Skin epidermis (tissue), 12 donors: Measurements from ENCODE around the gene ZRANB3.
"Not testable (repeated sequence)": the region's sequence is repeated elsewhere in the genome, so short reads cannot be mapped to it uniquely, and the experiment has no call there.

ENCODE experiments used
- H3K27ac ChIP-seq, 21 experiments: fragments of 200-600 bp; sonication (generic) in 11 of 21; one replicate each; pipeline ENCODE4 v1.5.0; 2020; ENCODE audit warnings: mild to moderate bottlenecking in 3 of 21, inconsistent platforms in 2 of 21, moderate library complexity in 2 of 21
- H3K4me3 ChIP-seq, 7 experiments: fragments of 200-600 bp; sonication (generic) in 2 of 7; one replicate each; pipeline ENCODE4 v1.5.0; 2020; ENCODE audit warnings: inconsistent platforms in 2 of 7, mild to moderate bottlenecking in 2 of 7, moderate library complexity in 1 of 7

The ZRANB3 gene

DNA sequence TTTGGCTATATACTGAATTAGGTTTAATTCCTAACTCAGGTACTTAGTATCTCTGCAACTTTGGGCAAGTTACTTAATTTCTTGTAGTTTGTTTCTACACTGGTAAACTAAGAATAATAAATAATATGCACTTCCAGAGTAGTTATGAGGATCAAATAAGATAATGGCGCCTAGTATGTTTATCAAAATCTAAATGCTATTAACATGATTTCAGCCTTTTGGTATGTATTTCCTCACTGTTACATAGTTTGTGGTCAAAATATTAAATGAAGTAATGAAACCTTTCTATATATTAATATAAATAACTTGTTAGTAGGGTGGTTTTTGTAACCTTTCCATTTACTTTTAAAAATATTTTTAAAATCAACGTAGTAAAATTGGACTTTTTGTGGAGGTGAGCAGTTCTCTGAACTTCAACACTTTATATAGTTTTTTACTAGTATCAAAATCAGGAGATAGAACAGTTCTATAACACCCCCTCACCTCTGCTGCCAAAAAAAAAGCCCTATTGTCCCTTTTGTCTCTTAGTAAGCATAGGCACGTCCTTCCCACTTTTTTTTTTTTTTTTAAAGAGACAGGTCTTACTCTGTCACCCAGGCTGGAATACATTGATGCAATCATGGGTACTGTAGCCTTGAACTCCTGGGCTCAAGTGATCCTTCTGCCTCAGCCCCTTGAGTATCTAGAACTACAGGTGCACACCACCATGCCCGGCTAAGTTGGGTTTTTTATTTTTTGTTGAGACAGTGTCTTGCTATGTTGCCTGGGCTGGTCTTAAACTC lies 434.2 kb downstream of the ZRANB3 start:
- no peak overlapping the region for H3K27ac ChIP-seq
- no peak overlapping the region for H3K4me3 ChIP-seq

DNA sequence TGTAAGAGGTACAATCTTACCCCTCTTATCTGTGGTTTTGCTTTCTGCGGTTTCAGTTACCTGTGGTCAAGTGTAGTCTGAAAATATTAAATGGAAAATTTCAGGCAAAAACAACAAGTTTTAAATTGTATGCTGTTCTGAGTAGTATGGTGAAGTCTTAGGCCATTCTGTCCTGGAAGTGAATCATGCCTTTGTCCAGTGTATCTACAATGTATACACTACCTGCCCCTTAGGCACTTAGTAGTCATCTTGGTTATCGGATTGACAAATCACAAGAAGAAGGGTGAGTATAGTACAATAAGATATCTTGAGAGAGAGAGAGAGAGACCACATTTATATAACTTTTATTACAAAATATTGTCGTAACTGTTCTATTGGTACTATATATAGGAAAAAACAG lies 435.4 kb downstream of the ZRANB3 start:
- Histone ChIP-seq H3K27ac (no peak overlapping the region), H3K4me3 (no peak overlapping the region)

DNA sequence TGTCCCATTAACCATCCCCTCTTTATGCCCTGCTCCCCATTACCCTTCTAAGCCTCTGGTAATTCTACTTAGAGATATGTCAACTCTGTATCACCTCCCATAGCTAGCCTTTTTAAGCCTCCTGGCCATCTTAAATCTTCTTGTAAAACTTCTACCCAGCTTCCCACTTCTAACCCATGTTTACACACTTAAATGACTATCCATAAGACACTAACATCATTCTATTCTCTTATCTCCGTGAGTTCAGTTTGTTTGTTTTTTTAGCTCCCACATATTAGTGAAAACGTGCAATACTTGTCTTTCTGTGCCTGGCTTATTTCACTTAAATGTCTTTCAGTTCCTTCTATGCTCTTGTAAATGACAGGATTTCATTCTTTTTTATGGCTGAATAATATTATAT lies 436.5 kb downstream of the ZRANB3 start:
- Histone ChIP-seq H3K27ac (no peak overlapping the region), H3K4me3 (no peak overlapping the region)

DNA sequence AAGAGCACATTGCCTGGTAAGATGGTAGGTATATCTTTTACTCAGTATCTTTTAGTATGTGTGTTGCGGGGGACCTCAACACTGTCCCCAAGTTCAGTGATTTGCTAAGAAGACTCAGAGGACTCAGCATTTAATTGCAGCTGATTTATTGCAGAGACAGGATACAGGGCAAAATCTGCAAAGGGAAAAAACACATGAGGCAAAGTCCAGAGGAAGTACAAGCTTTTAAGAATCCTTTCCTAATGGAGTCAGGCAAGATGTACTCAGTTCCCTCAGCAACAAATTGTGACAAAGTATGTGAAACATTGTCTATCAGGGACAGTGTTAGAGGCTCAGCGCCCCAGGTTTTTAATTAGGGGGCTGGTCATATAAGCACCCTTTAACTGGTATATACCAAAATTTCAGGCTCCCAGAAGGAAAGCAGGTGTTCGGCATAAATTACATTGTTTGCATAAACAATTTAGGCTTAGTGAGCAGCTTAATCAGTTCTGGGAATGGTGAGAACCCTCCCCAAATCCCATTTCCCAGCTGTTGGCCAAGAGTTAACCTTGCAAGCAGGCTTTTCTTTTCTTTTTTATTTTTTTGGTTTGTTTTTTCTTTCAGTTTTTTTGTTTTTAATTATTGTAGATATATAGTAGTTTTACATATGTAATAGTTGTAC lies 437.2 kb downstream of the ZRANB3 start:
- H3K27ac ChIP-seq: no peak overlapping the region
- H3K4me3 ChIP-seq: no peak overlapping the region

DNA sequence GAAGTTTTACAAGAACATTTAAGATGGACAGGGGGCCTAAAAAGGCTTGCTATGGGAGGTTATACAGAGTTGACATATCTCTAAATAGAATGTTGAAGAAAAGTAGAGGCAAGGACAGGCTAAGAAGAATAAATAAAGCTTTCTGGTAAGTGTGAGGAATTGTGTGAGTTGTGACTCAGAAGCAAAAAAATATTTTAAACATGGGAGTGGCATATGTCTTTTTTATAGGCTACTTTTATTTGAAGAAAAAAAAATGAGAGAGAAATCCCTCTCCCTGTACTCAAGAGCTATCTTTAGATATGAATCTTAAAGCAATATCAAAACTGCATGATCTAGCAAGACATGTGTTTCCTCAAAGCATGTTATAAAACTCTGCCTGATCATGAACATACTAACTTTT lies 437.8 kb downstream of the ZRANB3 start:
- H3K27ac ChIP-seq: no peak overlapping the region
- H3K4me3 ChIP-seq: no peak overlapping the region

DNA sequence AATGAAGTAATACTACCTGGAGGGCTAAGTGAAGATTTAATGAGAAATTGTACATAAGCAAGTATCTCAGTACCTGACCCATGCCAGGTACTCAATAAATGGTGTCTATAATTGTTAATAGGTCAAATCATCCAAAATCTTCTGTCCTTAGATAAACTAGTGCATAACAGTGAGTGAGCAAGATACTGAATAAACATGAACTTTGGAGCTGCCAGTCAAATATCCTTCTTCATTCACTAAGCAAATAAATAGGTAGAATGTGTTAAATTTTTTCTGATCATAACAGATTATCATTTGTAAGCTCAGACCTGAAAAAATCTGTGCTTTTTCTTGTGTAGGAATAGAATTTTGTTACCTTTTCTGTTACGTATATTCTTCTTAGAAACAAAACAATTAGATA lies 439.3 kb downstream of the ZRANB3 start:
- H3K4me3 ChIP-seq: no peak overlapping the region
- no peak overlapping the region for H3K27ac ChIP-seq

DNA sequence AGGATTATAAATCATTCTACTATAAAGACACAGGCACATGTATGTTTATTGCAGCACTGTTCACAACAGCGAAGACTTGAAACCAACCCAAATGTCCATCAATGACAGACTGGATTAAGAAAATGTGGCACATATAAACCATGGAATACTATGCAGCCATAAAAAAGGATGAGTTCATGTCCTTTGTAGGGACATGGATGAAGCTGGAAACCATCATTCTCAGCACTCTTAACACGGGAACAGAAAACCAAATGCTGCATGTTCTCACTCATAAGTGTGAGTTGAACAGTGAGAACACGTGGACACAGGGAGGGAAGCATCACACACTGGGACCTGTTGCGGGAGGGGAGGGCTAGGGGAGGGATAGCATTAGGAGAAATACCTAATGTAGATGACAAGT lies 441.4 kb downstream of the ZRANB3 start:
- not testable (repeated sequence) for H3K27ac ChIP-seq, H3K4me3 ChIP-seq
